Hepatocyte (in vitro differentiated cells): ENCODE measurements around the gene SPATA1. TPM values are rescaled to one million over a fixed set of nuclear protein-coding genes. Genes with fewer than 3 reads are reported as not detected.

Source experiments
- DNase-seq: peaks from one replicate; pipeline ENCODE4 v3.0.0-alpha.2; 2016; ENCODE audit warnings: low spot score
- H2AFZ ChIP-seq: fragments of 200-600 bp; sonication (generic); 2 replicates; pipeline ENCODE4 v1.6.0; 2016; ENCODE audit warnings: antibody characterized with exemption, mild to moderate bottlenecking
- H3K27ac ChIP-seq: fragments of 200-600 bp; sonication (generic); 2 replicates; pipeline ENCODE4 v1.5.1; 2016; ENCODE audit warnings: mild to moderate bottlenecking
- H3K27me3 ChIP-seq: fragments of 200-600 bp; sonication (generic); 2 replicates; pipeline ENCODE4 v1.6.1; 2016
- H3K36me3 ChIP-seq: fragments of 200-600 bp; sonication (generic); replicated peaks from 2 replicates; pipeline ENCODE4 v1.5.1; 2016; ENCODE audit warnings: low read depth; ENCODE audit not compliant: insufficient read depth
- H3K4me1 ChIP-seq: fragments of 200-600 bp; sonication (generic); 2 replicates; pipeline ENCODE4 v1.5.1; 2016; ENCODE audit warnings: mild to moderate bottlenecking, moderate library complexity; ENCODE audit not compliant: insufficient read depth
- H3K4me2 ChIP-seq: fragments of 200-600 bp; sonication (generic); 2 replicates; pipeline ENCODE4 v1.6.0; 2016
- H3K4me3 ChIP-seq: fragments of 200-600 bp; sonication (generic); 2 replicates; pipeline ENCODE4 v1.5.1; 2016; ENCODE audit warnings: mild to moderate bottlenecking
- H3K79me2 ChIP-seq: fragments of 200-600 bp; sonication (generic); 2 replicates; pipeline ENCODE4 v1.6.0; 2017; ENCODE audit warnings: mild to moderate bottlenecking
- H3K9me2 ChIP-seq: fragments of 200-600 bp; sonication (generic); replicated peaks from 2 replicates; pipeline ENCODE4 v1.6.0; 2017; ENCODE audit warnings: mild to moderate bottlenecking; ENCODE audit not compliant: insufficient read depth
- H3K9me3 ChIP-seq: fragments of 200-600 bp; sonication (generic); 2 replicates; pipeline ENCODE4 v1.5.1; 2016; ENCODE audit warnings: low read depth, mild to moderate bottlenecking
- H4K20me1 ChIP-seq: fragments of 200-600 bp; sonication (generic); 2 replicates; pipeline ENCODE4 v1.6.0; 2016; ENCODE audit warnings: mild to moderate bottlenecking; ENCODE audit not compliant: insufficient read depth, poor library complexity, severe bottlenecking
- CTCF ChIP-seq: fragments of 200-600 bp; sonication (generic); IDR thresholded peaks from 2 replicates; pipeline ENCODE4 v1.5.1; 2016; ENCODE audit warnings: antibody characterized with exemption, mild to moderate bottlenecking; ENCODE audit not compliant: poor library complexity
- EZH2 ChIP-seq: fragments of 200-600 bp; sonication (generic); IDR thresholded peaks from 2 replicates; pipeline ENCODE4 v1.6.1; 2016; ENCODE audit warnings: antibody characterized with exemption, mild to moderate bottlenecking, borderline replicate concordance
- EZH2phosphoT487 ChIP-seq: fragments of 200-600 bp; sonication (generic); IDR thresholded peaks from one replicate; pipeline ENCODE4 v1.6.1; 2018; ENCODE audit warnings: antibody characterized with exemption, mild to moderate bottlenecking, low read depth, moderate library complexity; ENCODE audit not compliant: unreplicated experiment, severe bottlenecking
- WGBS: methylation state at CpG from one replicate; pipeline ENCODE4 v1.1.6; 2016; ENCODE audit warnings: low lambda C conversion rate; ENCODE audit errors: missing lambda C conversion rate; 5-methylcytosine and 5-hydroxymethylcytosine counted together
- polyA plus RNA-seq: library from polyadenylated mRNA; unstranded; fragments of >200 nt; fragmentation: Nextera tagmentation; extraction: Ambion mirVana; gene quantifications from 2 replicates; pipeline ENCODE4 v1.2.1, GENCODE V29; 2016
- total RNA-seq: library from RNA; depleted of rRNA; stranded (reverse); fragments of >200 nt; gene quantifications from 2 replicates; pipeline ENCODE4 v1.2.3, GENCODE V29; 2014

The SPATA1 gene
- total and polyA plus RNA-seq, 2 experiments from 2014 or later, result 0.70 to 0.90 TPM

- Histone ChIP-seq H2AFZ (no peak overlapping the region), H4K20me1 (peaks cover 12% of the 10 kb centered on the region), H3K27ac (no peak overlapping the region), H3K9me3 (no peaks in the 10 kb centered on the region), H3K36me3 (no peaks in the 10 kb centered on the region), H3K79me2 (peaks cover 56% of the 10 kb centered on the region), H3K4me3 (peak overlapping the region; percentile 84), H3K4me1 (peaks cover 14% of the 10 kb centered on the region), H3K27me3 (peaks cover 16% of the 10 kb centered on the region), H3K9me2 (no peaks in the 10 kb centered on the region), H3K4me2 (peak overlapping the region; percentile 89)
- TF ChIP-seq EZH2 (no peak), CTCF (no peak), EZH2phosphoT487 (no peak)
- WGBS, result 95% methylated on average over 4 of the region's 4 CpGs
- no peak for DNase-seq
These were observed 25.5 kb upstream of the SPATA1 start for GRCh38 chr1:84480650-84481049.

- H3K4me3 ChIP-seq, result no peak overlapping the region
- peaks cover 13% of the 10 kb centered on the region for H3K27me3 ChIP-seq
- peaks cover 14% of the 10 kb centered on the region for H3K4me1 ChIP-seq
- peak overlapping the region; percentile 89 for H3K4me2 ChIP-seq
- no peaks in the 10 kb centered on the region for H3K9me2 ChIP-seq
- peaks cover 61% of the 10 kb centered on the region for H3K79me2 ChIP-seq
- no peak overlapping the region for H3K27ac ChIP-seq
- no peak for TF ChIP-seq EZH2
- H4K20me1 ChIP-seq, result peaks cover 12% of the 10 kb centered on the region
- H3K36me3 ChIP-seq, result no peaks in the 10 kb centered on the region
- no peak for DNase-seq
- no peak overlapping the region for H2AFZ ChIP-seq
- 95% methylated on average over 2 of the region's 2 CpGs for WGBS
- H3K9me3 ChIP-seq, result no peaks in the 10 kb centered on the region
These were observed 24.9 kb upstream of the SPATA1 start for GRCh38 chr1:84481317-84481716.

GRCh38 chr1:84488107-84488506, 18.1 kb upstream of the SPATA1 start:
- Histone ChIP-seq H3K4me1 (no peaks in the 10 kb centered on the region), H2AFZ (no peak overlapping the region), H3K27ac (no peak overlapping the region), H3K36me3 (no peaks in the 10 kb centered on the region), H3K4me3 (no peak overlapping the region), H3K9me3 (no peaks in the 10 kb centered on the region), H4K20me1 (no peaks in the 10 kb centered on the region), H3K9me2 (no peaks in the 10 kb centered on the region), H3K79me2 (peaks cover 49% of the 10 kb centered on the region), H3K27me3 (no peaks in the 10 kb centered on the region), H3K4me2 (no peak overlapping the region)
- DNase-seq, result no peak
- WGBS, result 97% methylated on average over 3 of the region's 3 CpGs
- TF ChIP-seq EZH2 (no peak), CTCF (no peak), EZH2phosphoT487 (no peak)

GRCh38 chr1:84489766-84490165, 16.4 kb upstream of the SPATA1 start:
- no peaks in the 10 kb centered on the region for H3K4me1 ChIP-seq
- no peaks in the 10 kb centered on the region for H3K9me2 ChIP-seq
- H3K79me2 ChIP-seq, result peaks cover 35% of the 10 kb centered on the region
- H4K20me1 ChIP-seq, result no peaks in the 10 kb centered on the region
- no peaks in the 10 kb centered on the region for H3K36me3 ChIP-seq
- no peak overlapping the region for H3K4me3 ChIP-seq
- no peaks in the 10 kb centered on the region for H3K27me3 ChIP-seq
- WGBS, result 86% methylated on average over 2 of the region's 2 CpGs
- TF ChIP-seq EZH2phosphoT487 (no peak), EZH2 (no peak), CTCF (no peak)
- no peak overlapping the region for H3K4me2 ChIP-seq
- no peak for DNase-seq
- H3K9me3 ChIP-seq, result no peaks in the 10 kb centered on the region
- H3K27ac ChIP-seq, result no peak overlapping the region
- H2AFZ ChIP-seq, result no peak overlapping the region
